Suprapubic skin (tissue), 4 donors: ENCODE results near the gene MAPK14.

Experiments used
- CTCF ChIP-seq, 2 donors: fragments of 200-600 bp in 1 of 2; fragments of 450-650 bp in 1 of 2; sonication (generic) in 1 of 2; IDR thresholded peaks; one replicate each; pipeline ENCODE4 v1.5.1; 2016 to 2019; ENCODE audit warnings: antibody characterized with exemption in 2 of 2, mild to moderate bottlenecking in 1 of 2, moderate library complexity in 1 of 2
- POLR2A ChIP-seq, 2 donors: fragments of 450-650 bp; IDR thresholded peaks; one replicate each; pipeline ENCODE4 v1.6.1; 2017; ENCODE audit warnings: antibody characterized with exemption in 2 of 2, mild to moderate bottlenecking in 2 of 2, moderate library complexity in 2 of 2
- POLR2AphosphoS5 ChIP-seq, 3 donors: sonication (generic); formaldehyde crosslinking; IDR thresholded peaks; one replicate each; pipeline ENCODE4 v1.6.1; 2017; ENCODE audit warnings: antibody characterized with exemption in 3 of 3

GRCh38 chr6:36028877-36029324 lies 1.3 kb downstream of the MAPK14 start:
- no peak for TF ChIP-seq CTCF (IDR thresholded peaks at IDR 0.05)
- TF ChIP-seq POLR2A (IDR thresholded peaks at IDR 0.05) = no peak
- peak in 1 of 3 donors; percentile 16 for TF ChIP-seq POLR2AphosphoS5 (IDR thresholded peaks at IDR 0.05)
